ENCODE measurements around the gene ANO10.

GRCh38 chr3:43341788-43342187 lies 280.0 kb downstream of the ANO10 start:
- TF ChIP-seq POLR2AphosphoS5 (IDR thresholded peaks at IDR 0.05) (no peak), CTCF (IDR thresholded peaks at IDR 0.05) (no peak), POLR2A (IDR thresholded peaks at IDR 0.05) (no peak)
